Muscle layer of colon (tissue), 2 donors: ENCODE measurements around the gene GNGT2.

Experiments used
- H3K27ac ChIP-seq: one replicate; pipeline ENCODE4 v1.7.0; 2013; ENCODE audit warnings: low read depth, mild to moderate bottlenecking, low read length, moderate library complexity
- H3K27me3 ChIP-seq, 2 donors: one replicate each; pipeline ENCODE4 v1.7.0; 2013; ENCODE audit warnings: low read length in 2 of 2, mild to moderate bottlenecking in 2 of 2; ENCODE audit not compliant: insufficient read depth in 2 of 2, control insufficient read depth in 1 of 2
- H3K36me3 ChIP-seq: one replicate; pipeline ENCODE4 v1.7.0; 2013; ENCODE audit warnings: mild to moderate bottlenecking, low read length; ENCODE audit not compliant: insufficient read depth
- H3K4me1 ChIP-seq: one replicate; pipeline ENCODE4 v1.7.0; 2013; ENCODE audit warnings: mild to moderate bottlenecking, low read length; ENCODE audit not compliant: insufficient read depth
- H3K4me3 ChIP-seq, 2 donors: one replicate each; pipeline ENCODE4 v1.7.0; 2013; ENCODE audit warnings: low read length in 2 of 2, low read depth in 1 of 2, mild to moderate bottlenecking in 1 of 2, moderate library complexity in 1 of 2
- H3K9ac ChIP-seq: one replicate; pipeline ENCODE4 v1.7.0; 2013; ENCODE audit warnings: low read length
- H3K9me3 ChIP-seq: one replicate; pipeline ENCODE4 v1.7.0; 2013; ENCODE audit warnings: mild to moderate bottlenecking, low read length
- donor health status: abdominal sarcoma.
- donor health status: Adenocarcinoma of cecum.

GNGT2 gene

DNA sequence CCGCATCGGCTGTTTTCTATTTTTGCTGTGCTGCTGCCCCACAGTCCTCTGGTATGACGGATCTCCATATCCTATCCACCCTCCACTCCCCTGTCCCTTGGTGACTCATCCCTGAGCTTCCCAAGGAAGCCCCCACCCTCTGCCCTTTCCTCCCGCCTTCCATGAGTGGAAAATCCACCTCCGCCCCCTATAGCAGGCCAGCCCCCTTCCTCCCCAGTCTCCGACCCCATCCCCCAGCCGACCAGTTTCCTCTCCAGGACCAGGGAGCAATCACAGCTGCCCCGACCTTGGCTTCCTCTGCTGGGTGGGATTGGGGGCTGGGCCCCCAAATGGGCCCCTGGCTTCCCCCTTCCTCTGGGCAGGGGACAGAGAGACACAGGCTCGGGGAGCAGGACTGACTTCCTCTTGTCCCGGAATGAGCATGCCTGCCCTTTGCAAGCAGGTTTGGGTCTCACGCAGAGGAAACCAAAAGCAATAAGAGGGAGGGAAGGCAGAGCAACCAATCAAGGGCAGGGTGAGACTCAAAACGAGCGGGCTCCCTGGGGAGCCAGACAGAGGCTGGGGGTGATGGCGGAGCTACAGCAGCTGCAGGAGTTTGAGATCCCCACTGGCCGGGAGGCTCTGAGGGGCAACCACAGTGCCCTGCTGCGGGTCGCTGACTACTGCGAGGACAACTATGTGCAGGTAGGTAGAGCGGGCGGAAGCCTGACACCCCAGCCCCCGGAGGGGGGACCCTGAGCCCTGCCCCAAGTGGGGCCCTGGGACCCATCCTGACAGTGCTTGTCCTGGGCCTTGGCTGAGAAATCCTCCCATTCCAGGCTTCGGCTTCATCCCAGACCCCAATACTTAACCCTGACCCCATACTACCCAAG, at the start of gene GNGT2, which contains the start of gene ABI3:
Gene GNGT2 (minus strand): TSS at position 417 of the 872 bp plus-strand sequence. CDS start 3,152 bp downstream, outside the sequence.
Gene ABI3 (plus strand): TSS at position 550 of the 872 bp plus-strand sequence. CDS start 18 bp downstream, at position 568.
- Histone ChIP-seq H3K36me3 (no peaks in the 10 kb centered on the region), H3K9ac (no peak within 1 kb of the TSS), H3K9me3 (no peaks in the 10 kb centered on the region), H3K27me3 (peaks cover 0 to 8% of the 10 kb centered on the region in 2 donors), H3K4me1 (no peaks in the 10 kb centered on the region), H3K4me3 (peak within 1 kb of the TSS in 1 of 2 donors; percentile 16), H3K27ac (peak within 1 kb of the TSS; percentile 9)

GRCh38 chr17:49259663-49260010, 49.3 kb upstream of the GNGT2 start:
- no peaks in the 10 kb centered on the region for H3K36me3 ChIP-seq
- no peaks in the 10 kb centered on the region for H3K4me1 ChIP-seq
- H3K9me3 ChIP-seq = no peaks in the 10 kb centered on the region
- peak overlapping the region; percentile 57 to 62 for H3K4me3 ChIP-seq
- no peaks in the 10 kb centered on the region for H3K27me3 ChIP-seq
- no peak overlapping the region for H3K27ac ChIP-seq
- peak overlapping the region; percentile 15 for H3K9ac ChIP-seq

GRCh38 chr17:49258394-49258793, 48.0 kb upstream of the GNGT2 start:
- H3K9me3 ChIP-seq = no peaks in the 10 kb centered on the region
- H3K27me3 ChIP-seq = no peaks in the 10 kb centered on the region

GRCh38 chr17:49255125-49255524, 44.8 kb upstream of the GNGT2 start:
- no peaks in the 10 kb centered on the region for H3K27me3 ChIP-seq
- no peak overlapping the region for H3K27ac ChIP-seq
- H3K9ac ChIP-seq = no peak overlapping the region
- no peaks in the 10 kb centered on the region for H3K9me3 ChIP-seq
- no peak overlapping the region for H3K4me3 ChIP-seq
- H3K4me1 ChIP-seq = no peaks in the 10 kb centered on the region
- no peaks in the 10 kb centered on the region for H3K36me3 ChIP-seq

More at GRCh38 chr17:49258394-49258793, 48.0 kb upstream of the GNGT2 start:
- H3K4me3 ChIP-seq = no peak overlapping the region
- H3K9ac ChIP-seq = no peak overlapping the region
- H3K27ac ChIP-seq = no peak overlapping the region
- H3K4me1 ChIP-seq = no peaks in the 10 kb centered on the region
- no peaks in the 10 kb centered on the region for H3K36me3 ChIP-seq

GRCh38 chr17:49254066-49254465, 43.7 kb upstream of the GNGT2 start:
- peaks cover 0 to 6% of the 10 kb centered on the region in 2 donors for H3K27me3 ChIP-seq
- no peak overlapping the region for H3K9ac ChIP-seq
- H3K4me1 ChIP-seq = no peaks in the 10 kb centered on the region
- no peak overlapping the region for H3K27ac ChIP-seq
- H3K4me3 ChIP-seq = no peak overlapping the region
- no peaks in the 10 kb centered on the region for H3K9me3 ChIP-seq
- no peaks in the 10 kb centered on the region for H3K36me3 ChIP-seq

DNA sequence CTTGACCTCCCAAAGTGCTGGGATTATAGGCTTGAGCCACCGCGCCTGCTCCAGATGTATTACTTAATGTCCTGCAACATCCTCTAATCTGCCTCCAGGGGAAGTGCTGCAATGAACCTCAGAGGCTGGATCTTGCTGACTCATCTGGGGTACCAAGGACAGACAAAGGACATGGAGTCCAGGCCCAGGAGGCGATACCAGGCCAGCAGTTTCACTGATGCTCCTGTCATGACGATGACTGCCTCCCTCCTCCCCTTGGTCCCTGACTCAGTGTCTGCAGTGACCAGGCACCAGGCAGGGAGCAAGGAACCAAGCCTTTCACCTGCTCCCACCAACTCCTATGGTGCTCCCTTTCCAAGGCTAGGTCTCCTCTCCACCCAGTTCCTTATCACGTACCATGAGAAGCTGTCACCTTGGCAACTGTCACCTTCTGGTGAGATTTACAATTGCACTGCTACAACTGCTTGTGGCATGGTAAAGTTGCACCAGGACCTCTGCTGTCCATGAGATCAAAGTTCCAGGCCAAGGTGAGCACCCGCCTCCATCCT, 41.8 kb upstream of the GNGT2 start:
- H3K4me1 ChIP-seq = no peaks in the 10 kb centered on the region
- no peak overlapping the region for H3K9ac ChIP-seq
- no peaks in the 10 kb centered on the region for H3K9me3 ChIP-seq
- no peak overlapping the region for H3K27ac ChIP-seq
- H3K4me3 ChIP-seq = no peak overlapping the region
- peaks cover 0 to 6% of the 10 kb centered on the region in 2 donors for H3K27me3 ChIP-seq
- no peaks in the 10 kb centered on the region for H3K36me3 ChIP-seq

DNA sequence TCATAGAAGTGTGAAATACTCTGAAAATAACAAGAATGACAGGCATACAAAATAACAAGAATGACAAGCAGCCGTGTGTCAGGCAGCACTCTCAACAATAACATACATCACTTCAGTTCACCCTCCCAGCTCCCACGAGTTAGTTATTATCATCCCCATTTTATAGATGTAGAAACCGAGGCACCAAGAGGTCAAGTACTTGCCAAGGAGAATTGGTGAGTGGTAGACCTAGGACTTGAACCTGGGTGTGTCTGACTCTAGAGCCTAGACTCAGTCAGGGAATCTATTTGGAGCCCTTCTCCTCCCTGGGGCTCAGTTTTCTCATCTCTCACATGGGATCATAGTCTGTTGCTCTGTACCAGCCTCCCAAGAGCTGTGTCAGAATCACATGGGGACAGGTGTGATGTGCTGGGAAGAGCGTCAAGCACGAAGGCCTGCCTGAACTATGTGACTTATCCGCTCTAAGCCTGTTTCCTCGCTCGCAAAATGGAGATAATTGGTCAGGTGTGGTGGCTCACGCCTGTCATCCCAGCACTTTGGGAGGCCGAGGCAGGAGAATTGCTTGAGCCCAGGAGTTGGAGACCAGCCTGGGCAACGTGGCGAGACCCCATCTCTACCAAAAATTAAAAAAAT, 39.6 kb upstream of the GNGT2 start:
- no peak overlapping the region for H3K4me3 ChIP-seq
- H3K27ac ChIP-seq = no peak overlapping the region
- H3K4me1 ChIP-seq = no peaks in the 10 kb centered on the region
- H3K9me3 ChIP-seq = no peaks in the 10 kb centered on the region
- no peaks in the 10 kb centered on the region for H3K36me3 ChIP-seq
- no peak overlapping the region for H3K9ac ChIP-seq
- peaks cover 0 to 6% of the 10 kb centered on the region in 2 donors for H3K27me3 ChIP-seq

GRCh38 chr17:49249292-49249794, 39.0 kb upstream of the GNGT2 start:
- no peak overlapping the region for H3K27ac ChIP-seq
- no peaks in the 10 kb centered on the region for H3K36me3 ChIP-seq
- no peaks in the 10 kb centered on the region for H3K9me3 ChIP-seq
- H3K4me3 ChIP-seq = no peak overlapping the region
- peaks cover 0 to 6% of the 10 kb centered on the region in 2 donors for H3K27me3 ChIP-seq
- no peaks in the 10 kb centered on the region for H3K4me1 ChIP-seq
- no peak overlapping the region for H3K9ac ChIP-seq

GRCh38 chr17:49247944-49248343, 37.6 kb upstream of the GNGT2 start:
- H3K4me3 ChIP-seq = no peak overlapping the region
- H3K27ac ChIP-seq = no peak overlapping the region
- H3K36me3 ChIP-seq = no peaks in the 10 kb centered on the region
- H3K27me3 ChIP-seq = peaks cover 0 to 6% of the 10 kb centered on the region in 2 donors
- no peaks in the 10 kb centered on the region for H3K4me1 ChIP-seq
- no peak overlapping the region for H3K9ac ChIP-seq
- no peaks in the 10 kb centered on the region for H3K9me3 ChIP-seq

DNA sequence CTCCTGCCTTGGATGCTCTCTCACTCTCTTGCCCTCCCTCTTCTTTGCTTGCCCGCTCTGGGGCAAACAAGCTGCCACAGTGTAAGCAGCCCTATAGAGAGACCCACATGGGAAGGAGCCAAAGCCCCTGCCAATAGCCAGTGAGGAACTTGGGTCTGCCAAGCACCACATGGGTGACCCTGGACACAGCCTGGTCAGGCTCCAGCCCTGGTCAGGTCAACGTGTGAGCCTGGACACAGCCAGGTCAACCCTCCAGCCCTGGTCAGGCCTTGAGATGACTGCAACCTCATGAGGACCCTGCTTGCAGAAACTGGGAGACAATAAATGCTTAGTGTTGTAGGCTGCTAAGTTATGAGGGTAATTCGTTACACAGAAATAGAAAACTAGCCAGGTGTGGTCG, 34.5 kb upstream of the GNGT2 start:
- Histone ChIP-seq H3K9ac (no peak overlapping the region), H3K27me3 (peaks cover 0 to 5% of the 10 kb centered on the region in 2 donors), H3K36me3 (no peaks in the 10 kb centered on the region), H3K9me3 (no peaks in the 10 kb centered on the region), H3K27ac (no peak overlapping the region), H3K4me1 (no peaks in the 10 kb centered on the region), H3K4me3 (no peak overlapping the region)

GRCh38 chr17:49242813-49243212, 32.4 kb upstream of the GNGT2 start:
- H3K9me3 ChIP-seq = no peaks in the 10 kb centered on the region
- no peak overlapping the region for H3K4me3 ChIP-seq
- no peaks in the 10 kb centered on the region for H3K4me1 ChIP-seq
- no peaks in the 10 kb centered on the region for H3K36me3 ChIP-seq
- H3K9ac ChIP-seq = no peak overlapping the region
- H3K27me3 ChIP-seq = no peaks in the 10 kb centered on the region
- H3K27ac ChIP-seq = no peak overlapping the region
